Stimulated activated CD8-positive, alpha-beta memory T cell treated with anti-CD3 and anti-CD28 coated beads, Interleukin-12 subunit alpha, Interleukin-12 subunit beta, amount 100 ng/mL, for 24 hours (primary cell): ENCODE data around the gene LYPD8.
"Not testable (repeated sequence)": the region's sequence is repeated elsewhere in the genome, so short reads cannot be mapped to it uniquely, and the experiment has no call there.

Experiments
- DNase-seq: peaks from one replicate; pipeline ENCODE4 v3.0.0-alpha.2; 2020; ENCODE audit errors: extremely low read depth

The LYPD8 gene, protein sequence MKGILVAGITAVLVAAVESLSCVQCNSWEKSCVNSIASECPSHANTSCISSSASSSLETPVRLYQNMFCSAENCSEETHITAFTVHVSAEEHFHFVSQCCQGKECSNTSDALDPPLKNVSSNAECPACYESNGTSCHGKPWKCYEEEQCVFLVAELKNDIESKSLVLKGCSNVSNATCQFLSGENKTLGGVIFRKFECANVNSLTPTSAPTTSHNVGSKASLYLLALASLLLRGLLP

DNA sequence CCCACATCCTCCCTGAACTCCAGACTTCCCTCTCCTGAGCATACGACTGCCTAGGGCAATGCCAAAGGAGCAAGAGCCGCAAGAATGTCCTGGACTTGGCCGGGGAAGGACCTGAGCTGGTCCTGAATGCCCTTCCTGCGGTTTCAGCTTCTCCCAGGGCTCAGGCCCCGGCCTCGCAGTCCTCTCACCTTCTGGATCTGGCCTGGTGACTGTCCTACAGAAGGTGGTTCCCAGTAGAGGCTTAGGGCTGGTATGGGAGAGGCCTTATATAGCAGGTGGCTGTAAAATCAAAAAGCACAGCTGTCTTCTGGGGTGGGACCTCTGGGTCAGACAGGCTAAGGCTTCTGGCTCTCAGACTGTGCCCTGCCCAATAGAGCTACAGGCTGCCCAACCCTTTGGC is at the start of gene LYPD8:
LYPD8 (minus strand) TSS at position 243 of the 400 bp plus-strand sequence. CDS start 4,678 bp downstream, outside the sequence.
- no peak for DNase-seq

DNA sequence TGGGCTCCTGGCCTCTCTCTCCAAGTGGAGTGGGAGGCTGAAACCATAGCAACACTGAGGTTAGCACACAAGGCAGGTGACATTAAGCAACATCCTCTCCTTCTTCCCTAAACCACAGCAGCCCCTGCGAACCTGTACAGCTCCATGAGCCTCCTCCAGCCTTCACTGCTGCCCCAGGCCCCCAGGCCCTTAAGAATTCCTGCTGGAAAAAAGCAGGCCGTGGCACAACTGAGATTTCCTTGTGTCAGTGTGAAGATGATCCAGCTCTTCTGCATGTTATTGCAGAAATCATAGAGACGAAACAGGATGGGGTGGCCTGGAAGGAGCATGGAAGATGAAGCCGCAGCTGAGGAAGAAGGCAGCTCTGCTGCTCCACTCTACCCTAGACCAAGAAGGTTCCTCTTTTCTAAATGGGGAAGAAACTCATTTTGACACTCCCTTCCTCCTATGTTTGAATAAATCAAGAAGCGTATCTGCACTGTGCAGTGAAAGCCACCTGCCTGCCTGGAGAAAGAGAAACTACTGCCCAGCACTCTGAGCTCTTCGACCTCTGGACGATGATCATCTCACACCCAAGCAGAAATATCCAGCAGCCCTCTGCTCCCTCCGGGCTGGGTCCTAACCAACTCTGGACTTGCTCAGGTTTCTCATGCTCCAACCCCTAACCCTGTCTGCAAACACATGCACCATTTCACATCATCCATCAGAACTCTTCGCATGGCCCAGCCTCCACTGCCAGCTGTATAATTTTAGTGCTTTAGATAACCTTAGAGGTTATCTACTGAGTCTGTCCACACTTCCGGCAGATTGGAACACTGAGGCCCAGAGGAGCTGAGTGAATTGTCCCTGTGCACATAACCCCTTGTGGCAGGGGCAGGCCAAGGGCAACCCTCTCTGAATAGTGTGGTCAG is 49.5 kb upstream of the LYPD8 start:
- no peak for DNase-seq

DNA sequence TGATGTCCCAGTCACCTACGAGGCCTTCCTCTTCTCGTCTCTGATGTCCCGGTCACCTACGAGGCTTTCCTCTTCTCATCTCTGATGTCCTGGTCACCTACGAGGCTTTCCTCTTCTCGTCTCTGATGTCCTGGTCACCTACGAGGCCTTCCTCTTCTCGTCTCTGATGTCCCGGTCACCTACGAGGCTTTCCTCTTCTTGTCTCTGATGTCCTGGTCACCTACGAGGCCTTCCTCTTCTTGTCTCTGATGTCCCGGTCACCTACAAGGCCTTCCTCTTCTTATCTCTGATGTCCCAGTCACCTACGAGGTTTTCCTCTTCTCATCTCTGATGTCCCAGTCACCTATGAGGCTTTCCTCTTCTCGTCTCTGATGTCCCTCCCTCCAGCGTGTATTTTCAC is 47.9 kb upstream of the LYPD8 start:
- DNase-seq, result not testable (repeated sequence)

DNA sequence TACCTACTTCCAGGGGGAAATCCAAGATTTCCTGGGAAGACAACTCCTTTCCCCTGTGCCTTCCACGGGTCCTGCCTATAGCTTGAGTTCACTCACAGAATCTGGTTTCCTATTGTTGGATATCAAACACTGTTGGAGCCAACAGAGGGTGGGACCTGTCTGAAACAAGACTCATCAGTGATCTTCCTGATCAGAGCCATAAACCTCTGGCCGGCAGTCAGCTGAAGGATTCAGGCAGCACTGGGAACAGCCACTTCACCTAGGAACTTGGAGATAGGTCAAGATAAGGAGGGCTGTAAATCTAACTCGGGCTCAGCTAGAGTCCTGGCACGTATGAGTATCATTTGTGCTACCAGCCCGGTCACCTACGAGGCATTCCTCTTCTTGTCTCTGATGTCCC is 46.9 kb upstream of the LYPD8 start:
- no peak for DNase-seq

DNA sequence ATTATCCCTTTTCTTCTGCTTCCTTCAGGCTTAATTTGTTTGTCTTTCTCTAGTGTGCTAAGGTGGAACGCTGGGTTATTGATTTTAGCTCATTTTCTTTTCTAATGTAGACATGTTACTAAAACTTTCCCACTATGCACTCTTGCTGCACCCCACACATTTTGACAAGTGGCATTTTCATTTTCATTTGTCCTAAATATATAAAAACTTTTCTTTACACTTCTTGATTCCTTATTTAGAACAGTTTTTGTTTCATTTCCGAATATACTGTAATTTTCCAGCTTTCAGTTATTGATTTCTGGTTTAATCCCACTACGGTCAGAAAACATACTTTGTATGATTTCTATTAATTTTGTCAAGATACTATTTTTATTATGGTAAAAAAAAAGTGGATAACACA is 44.9 kb upstream of the LYPD8 start:
- no peak for DNase-seq

DNA sequence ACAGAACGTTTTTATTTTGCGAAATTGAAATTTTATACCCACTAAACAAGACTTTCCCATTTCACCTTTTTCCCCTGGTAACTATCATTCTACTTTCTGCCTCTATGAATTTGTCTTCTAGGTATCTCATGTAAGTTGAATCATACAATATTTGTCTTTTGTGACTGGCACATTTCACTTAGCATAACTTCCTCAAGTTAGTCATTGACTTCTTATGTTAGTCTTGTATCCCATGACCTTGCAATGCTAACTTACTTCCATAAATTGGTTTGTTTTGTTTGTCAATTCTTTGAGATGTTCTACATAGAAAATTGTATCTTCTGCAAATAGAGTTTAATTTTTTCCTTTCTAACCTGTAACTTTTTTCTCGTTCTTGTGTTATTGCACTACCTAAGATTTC is 43.2 kb upstream of the LYPD8 start:
- no peak for DNase-seq

DNA sequence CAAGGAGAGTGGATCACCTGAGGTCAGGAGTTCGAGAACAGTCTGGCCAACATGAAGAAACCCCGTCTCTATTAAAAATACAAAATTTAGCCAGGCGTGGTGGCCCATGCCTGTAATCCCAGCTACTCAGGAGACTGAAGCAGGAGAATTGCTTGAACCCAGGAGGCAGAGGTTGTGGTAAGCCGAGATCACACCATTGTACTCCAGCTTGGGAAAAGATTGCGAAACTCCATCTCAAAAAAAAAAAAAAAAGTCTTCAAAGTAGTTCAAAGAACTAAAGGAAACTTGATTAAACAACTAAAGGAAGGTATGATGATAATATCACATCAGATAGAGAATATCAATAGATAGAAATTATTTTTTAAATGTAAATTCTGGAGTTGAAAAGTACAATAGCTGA is 39.1 kb upstream of the LYPD8 start:
- not testable (repeated sequence) for DNase-seq

DNA sequence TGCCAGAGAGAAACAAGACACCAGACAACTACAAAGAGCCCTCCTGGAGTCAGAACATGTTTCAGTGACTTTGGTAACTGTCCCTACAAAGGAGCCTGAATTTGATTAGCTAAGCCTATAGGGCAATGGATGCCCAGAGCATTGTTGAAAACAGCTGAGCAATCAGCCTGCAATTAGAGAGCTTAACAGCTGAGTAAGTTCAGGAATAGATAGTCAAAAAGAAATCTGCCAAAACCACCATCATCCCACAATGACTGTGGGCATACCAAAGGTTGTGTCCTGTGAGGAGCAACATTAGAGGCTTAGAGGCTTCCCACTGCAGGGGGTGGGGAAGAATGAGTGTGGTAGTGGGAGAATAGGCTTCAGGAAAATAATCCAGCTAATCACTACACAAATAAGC is 38.0 kb upstream of the LYPD8 start:
- no peak for DNase-seq

DNA sequence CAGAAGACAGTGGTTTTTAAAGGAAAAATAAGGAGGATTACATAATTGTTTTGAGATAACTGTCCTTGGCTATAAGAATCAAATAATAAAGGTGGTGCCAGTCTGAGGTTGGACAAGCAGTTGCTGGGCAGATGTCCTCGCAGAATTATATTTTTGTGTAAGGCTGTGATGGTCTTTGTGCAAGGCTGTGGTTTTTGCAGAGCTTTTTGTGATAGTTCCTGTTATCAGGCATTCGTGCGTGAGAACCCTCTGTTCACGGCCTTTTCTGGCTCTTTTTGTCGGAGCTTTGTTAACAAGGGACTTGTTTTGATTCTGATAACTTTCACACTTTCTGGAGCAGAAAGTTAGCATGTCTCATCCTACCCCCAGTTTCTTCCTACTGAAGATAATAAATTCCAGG is 36.8 kb upstream of the LYPD8 start:
- no peak for DNase-seq

DNA sequence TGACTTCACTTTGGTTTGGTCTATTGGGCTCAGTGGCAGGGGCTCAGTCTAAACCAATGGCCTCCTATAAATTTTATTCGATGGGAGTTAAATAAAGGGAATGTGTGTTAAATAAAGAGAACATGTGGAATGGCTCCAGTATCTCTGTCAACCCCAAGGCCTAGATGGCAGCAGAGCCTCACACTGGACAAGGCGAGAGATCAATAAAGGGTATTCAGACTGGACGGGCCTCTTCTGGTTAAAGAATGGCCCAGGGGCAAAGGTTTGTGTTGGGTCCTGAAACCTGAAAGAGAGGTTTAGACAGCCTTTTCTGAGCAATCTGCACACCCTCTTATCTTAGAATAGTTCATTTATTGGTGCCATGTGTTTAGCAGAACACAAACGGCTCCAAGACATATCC is 35.5 kb upstream of the LYPD8 start:
- DNase-seq, result no peak

DNA sequence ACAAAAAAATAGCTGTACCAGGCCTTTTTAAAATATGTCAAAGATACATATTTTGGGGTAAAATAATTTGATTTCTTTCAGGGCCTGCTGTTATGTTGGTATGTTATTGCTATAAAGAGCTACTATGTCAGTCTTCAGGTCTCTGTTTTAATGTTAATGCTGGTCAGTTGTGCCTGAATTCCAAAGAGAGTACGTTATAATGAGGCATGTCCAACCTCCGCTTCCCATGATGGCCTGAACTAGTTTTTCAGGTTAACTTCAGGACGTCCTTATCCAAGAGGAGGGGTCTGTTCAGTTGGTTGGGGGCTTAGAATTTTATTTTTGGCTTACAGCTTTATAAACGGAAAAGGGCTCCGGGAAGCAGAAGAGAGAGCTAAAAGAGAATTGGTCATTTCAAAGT is 34.9 kb upstream of the LYPD8 start:
- no peak for DNase-seq

DNA sequence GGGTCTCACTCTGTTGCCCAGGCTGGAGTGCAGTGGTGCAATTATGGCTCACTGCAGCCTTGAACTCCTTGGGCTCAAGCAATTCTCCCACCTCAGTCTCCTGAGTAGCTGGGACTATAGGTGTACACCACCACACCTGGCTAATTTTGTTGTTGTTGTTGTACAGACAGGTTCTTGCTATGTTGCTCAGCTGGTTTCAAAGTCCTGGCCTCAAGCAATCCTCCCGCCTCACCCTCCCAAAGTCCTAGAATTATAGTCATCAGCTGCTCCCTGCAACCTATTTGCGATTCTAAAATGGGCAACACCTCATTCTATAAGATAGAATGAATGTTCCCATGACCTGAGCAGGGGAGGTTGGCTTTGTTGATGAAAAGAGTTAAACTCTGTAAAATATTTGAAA is 33.8 kb upstream of the LYPD8 start:
- not testable (repeated sequence) for DNase-seq

DNA sequence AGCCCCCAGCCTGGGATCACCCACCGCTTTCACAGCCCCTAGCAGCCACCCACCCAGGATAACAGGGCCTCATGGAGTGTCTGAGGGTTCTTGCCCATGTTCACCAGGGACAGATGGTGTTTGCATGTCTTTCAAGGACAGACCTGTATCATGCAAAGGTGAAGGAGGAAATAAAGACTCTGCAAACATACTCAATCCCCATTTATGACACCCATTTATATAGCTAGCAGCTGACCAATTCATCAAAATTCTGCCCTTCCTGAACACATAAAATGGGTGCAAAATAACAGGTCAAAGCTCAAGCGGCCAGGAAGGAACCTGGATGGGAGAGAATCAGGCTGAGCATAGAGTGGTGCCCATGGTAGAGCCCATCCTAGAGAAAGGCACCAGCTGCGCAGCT is 32.8 kb upstream of the LYPD8 start:
- no peak for DNase-seq

DNA sequence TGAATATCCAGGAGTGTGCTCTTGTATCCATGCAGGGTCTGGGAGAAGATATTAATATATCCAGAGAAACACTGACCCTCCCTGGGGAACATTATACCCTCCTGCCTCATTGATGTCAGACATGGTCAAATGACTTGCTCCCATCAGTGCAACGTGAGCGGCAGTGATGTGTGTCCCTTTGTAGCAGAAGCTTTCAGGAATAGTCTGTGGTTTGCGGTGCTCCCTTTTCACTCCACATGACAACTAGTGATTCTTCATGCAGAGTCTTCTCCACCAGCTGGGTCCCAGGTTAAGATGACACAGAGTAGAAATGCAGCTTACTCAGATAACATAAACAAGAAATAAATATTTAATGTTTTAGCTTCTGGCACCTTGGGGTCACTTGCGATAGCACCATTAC is 31.9 kb upstream of the LYPD8 start:
- no peak for DNase-seq

DNA sequence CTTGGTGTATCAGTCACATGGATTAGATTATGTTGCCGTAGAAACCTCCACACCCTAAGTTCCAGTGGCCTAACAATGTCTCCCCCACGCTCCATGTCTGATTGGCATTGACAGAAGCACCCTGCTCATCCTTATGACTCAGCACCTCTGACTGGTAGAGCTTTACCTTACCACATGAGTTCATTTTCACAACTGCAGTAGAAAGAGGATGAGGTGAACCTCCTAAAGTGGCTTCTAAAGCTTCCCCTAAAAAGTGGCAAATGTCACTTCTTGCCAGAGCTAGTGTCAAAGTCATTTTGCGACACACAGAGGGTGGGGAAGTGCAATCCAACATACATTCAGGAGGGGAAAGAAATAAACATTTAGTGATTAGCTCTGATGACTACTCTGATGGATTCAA is 30.6 kb upstream of the LYPD8 start:
- DNase-seq, result no peak

DNA sequence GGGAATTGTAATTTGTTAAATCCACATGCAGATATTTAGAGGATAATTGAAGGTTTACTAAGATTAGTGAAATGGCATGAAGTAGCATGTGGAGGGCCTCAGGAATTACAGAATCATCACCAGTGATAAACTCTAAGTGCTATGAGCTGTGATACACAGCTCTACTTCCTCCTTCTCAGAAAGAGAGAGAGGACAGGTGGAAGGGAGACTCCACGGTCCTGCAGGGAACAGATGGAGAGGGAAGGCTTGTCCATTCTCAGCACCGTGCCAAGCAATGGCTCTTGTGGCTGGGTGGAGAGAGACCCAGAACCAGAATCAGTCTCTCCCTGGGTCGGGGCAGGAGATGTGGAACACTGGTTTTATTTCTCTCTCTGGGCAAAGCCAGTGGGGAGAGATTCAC is 27.8 kb upstream of the LYPD8 start:
- DNase-seq, result no peak

DNA sequence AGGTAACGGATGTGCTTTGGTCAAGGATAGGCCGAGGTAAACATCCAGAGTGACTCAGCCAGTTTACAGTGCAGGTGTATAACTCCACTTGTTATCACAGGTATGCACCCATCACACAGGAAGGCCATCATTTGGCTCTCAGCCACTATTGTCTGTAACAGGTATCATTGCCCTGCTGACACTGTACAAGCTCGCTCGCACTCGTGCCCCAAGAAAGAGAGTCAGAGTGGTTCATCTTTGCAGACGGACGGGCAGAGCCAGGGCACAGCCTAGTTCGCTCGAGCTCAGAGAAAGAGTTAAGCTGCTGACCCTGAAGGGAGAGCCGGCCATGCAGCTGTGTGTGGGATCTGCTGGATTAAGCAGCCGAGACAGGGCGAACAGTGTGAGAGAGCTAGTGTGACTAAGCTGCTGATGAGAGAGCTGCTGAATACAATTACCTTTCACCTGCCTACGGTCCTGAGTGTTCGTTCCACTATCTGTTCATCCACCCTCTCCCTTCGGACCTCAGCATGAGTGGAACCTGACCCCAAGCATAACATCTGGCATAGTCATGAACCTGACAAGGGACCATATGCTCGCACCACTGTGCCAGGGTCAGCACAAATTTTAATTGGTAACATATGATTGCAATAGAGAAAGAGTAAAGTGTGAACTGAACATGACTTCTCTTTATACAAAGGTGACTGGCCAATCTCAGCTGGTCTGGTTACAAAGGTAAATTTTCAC is 27.0 kb upstream of the LYPD8 start:
- DNase-seq, result no peak

DNA sequence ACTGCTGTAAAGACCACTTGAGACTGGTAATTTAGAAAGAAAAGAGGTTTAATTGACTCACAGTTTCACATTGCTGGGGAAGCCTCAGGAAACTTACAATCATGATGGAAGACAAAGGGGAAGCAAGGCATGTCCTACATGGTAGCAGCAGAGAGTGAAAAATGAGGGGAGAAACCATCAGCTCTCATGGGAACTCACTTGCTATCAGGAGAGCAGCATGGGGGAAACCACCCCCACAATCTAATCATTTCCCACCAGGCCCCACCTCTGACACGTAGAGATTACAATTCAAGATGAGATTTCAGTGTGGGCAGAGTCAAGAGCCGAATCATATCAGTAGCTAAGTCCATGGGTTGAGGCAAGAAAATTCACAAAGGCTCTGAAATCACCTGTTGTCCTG is 23.8 kb upstream of the LYPD8 start:
- no peak for DNase-seq

DNA sequence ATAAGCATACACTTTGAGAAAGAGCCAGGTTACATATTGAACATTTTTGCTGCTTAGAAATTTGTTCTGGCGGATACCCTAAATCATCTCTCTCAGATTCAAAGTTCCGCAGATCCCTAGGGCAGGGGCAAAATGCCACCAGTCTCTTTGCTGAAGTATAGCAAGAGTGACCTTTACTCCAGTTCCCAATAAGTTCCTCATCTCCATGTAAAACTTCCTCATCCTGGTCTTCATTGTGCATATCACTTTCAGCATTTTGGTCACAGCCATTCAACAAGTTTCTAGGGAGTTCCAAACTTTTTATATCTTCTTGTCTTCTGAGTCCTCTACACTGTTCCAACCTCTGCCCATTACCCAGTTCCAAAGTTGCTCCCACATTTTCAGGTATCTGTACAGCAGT is 23.3 kb upstream of the LYPD8 start:
- no peak for DNase-seq

DNA sequence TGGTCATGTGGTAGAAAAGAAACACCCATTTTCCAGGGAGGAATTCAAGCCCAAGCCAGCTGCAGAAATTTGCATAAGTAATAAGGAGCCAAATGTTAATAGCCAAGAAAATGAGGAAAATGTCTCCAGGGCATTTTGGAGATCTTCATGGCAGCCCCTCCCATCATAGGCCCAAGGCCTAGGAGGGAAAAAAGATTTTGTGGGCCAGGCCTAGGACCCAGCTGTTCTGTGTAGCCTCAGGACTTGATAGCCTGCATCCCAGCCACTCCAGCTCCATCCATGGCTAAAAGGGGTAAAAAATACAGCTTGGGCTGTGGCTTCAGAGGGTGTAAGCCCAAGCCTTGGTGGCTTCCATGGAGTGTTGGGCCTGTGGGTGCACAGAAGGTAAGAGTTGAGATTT is 21.4 kb upstream of the LYPD8 start:
- DNase-seq, result no peak

DNA sequence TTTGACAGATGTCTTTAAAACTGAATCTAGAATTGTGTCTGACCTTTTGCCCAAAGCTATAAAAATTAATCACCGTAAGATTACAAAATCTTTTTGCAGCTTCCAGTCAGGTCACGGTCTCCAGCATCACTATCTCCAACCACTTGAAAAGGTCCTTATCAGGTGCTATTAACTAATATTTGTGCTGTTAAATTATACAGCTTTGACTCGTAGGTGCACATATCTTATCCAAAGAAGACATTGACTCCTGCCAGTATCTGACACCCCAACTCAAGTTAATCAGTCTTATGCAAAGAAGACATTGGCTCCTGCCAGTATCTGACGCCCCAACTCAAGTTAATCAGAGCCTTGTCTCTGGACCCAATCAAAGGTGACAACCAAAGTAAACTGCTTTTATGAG is 19.9 kb upstream of the LYPD8 start:
- no peak for DNase-seq

DNA sequence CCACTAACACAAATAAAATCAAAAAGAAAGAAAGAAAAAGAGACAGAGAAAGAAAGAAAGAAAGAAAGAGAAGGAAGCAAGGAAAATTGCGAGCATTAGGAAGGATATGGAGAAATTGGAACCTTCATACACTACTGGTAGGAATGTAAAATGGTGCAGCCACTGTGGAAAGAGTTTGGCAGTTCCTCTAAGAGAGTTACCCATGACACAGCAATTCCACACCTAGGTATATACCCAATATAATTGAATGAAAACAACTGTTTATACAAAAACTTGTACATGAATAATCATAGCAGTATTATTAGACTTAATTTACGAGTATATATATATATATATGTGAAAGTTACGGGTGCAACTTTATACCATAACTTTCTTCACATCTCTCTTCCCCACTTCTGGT is 4.1 kb upstream of the LYPD8 start:
- DNase-seq, result no peak

DNA sequence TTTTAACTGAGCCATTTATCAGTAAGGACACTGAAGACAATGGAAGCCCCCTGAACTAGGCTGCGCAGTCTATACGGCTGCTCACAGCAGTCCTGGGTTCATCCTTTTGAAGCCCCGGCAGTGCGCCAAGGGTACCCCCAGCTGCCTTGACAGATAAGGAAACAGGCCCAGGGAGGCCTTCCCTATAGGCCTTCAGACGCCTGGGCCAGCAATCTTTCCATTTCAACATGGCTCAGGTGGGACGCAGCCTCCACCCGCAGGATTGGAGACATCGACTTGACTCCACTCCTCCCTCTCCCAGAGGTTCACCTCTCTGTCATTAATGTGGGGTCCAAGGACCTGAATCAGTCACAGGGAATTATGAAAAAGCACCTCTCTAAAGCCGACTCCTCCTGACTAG is 2.8 kb upstream of the LYPD8 start:
- no peak for DNase-seq
